GM12872 (cell line): ENCODE data around the gene ETV3L.

Experiments used
- CTCF ChIP-seq: IDR thresholded peaks from 3 replicates; pipeline ENCODE4 v1.5.1; 2011; ENCODE audit warnings: low read depth, mild to moderate bottlenecking, low read length, moderate library complexity; ENCODE audit not compliant: insufficient read depth

The ETV3L gene

DNA sequence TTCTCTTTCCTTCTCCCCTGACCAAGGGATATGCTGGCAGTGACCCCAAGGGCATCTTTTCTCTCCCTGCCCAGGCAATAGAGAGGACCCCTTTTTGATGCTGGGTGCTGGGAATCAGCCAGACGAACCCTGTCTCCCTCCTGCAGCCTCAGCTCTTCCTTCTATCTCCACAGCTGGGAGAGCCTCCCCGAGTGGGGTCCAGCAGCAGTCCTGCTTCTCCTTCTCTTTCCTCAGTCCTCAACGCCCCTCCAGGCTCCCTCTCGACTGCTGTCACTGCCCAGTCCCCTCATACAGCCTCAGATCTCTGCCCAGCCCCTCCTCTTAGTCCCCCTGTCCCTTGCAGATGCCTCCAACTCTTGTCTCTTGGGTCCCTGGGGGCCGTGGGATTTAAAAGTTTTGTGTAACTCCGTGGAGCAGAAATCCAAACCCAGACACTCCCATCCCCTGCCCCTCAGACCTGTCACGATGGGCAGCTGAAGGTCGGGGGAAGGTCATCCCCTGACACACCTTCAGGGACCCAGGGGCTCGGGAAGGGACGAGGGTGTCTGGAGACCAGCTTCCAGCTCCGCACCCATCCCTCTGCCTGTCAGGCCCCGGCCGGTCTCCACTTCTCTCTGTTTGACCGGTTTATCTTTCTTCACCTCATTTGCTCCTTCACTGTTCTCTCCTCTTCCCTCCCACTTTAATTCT is 5.8 kb upstream of the ETV3L start:
- no peak for TF ChIP-seq CTCF

DNA sequence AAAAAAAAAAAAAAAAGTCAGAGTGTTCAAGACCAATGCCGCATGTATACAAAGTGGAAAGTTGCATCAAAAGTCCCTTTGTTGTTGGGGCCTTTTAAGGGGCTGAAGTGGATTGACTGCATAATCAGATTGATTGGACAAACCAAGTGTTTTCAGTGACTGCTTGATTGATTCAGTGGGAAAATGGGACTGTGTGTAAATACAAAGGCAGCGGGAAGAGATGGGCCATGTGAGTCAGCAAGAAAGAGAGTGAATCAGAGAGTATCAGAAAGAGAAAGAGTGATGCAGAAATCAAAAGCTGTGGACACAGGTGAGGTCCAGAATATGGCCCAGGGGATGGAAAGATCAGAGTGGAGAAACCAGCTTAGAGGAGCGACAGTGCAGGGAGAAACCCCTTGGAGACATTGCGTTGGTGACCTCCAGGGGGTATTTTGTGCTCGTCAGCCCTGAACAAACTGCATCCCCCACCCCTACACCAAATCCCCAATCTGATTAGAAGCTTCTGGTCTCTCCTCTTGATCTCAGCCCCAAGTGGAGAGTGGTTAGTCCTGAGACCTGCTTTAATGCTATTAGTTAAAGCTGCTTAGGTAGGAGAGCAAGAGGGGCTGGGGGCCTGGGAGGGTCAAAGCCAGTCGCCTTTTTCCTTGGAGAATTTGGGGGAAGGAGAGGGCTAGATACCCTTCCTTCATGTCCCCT is 5.1 kb upstream of the ETV3L start:
- TF ChIP-seq CTCF, result no peak

DNA sequence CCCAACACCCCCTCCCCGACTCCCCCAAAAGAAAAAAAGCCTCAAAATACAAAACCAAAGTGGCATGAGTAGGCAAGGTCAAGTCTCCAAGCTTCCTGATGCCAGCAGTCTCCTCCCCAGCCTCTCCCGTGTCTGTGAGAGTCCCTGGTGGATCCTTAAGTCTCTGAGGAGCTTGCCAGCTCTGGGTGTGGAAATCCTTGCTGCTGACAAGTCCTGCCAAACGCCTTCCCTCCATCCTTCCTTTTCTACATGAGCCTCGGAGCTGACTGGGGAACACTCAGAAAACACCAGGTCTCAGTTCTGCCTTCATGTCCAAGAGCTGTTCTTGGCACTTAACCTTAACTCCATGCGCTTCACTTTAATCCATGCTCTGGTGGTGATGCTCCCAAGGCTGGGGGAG is 3.7 kb upstream of the ETV3L start:
- no peak for TF ChIP-seq CTCF

GRCh38 chr1:157101149-157101548 is 1.5 kb upstream of the ETV3L start:
- TF ChIP-seq CTCF, result no peak

GRCh38 chr1:157098519-157098918 is 1.1 kb downstream of the ETV3L start:
- TF ChIP-seq CTCF, result no peak

DNA sequence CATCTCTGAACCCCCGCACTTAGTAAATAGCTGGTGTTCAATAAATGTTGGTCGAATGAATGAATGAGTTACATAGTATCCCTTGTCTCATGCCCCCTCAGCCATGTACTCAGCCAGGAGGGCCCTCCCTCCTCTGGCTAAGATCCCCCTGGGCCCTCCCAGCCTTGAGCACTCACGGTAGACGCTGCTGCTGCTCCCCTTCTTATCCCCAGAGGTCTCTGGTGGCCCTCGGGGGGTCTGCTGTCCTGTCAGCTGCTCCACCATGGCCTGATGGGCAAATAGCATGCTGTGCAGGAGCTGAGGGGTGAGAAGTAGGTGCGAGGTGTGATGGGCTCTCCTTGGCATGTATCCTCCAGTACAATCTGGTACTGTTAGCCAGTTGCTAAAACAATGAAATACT is 1.9 kb downstream of the ETV3L start:
- TF ChIP-seq CTCF, result no peak

GRCh38 chr1:157096881-157097280 is 2.7 kb downstream of the ETV3L start:
- no peak for TF ChIP-seq CTCF
